Tibial nerve (tissue), 4 donors: ENCODE measurements around the gene PLA2G15. TPM values are rescaled to one million over a fixed set of nuclear protein-coding genes. Genes with fewer than 3 reads are reported as not detected.

Experiments
- DNase-seq, 2 donors: peaks; one replicate each; pipeline ENCODE4 v3.0.0-alpha.2; 2019; ENCODE audit warnings: low spot score in 2 of 2
- H3K27ac ChIP-seq, 4 donors: fragments of 200-600 bp; sonication (generic) in 3 of 4; one replicate each; pipeline ENCODE4 v1.5.1; 2017 to 2019; ENCODE audit warnings: mild to moderate bottlenecking in 1 of 4
- H3K27me3 ChIP-seq, 2 donors: fragments of 200-600 bp; sonication (generic) in 1 of 2; one replicate each; pipeline versions ENCODE4 v1.5.1 to v1.6.0; 2017 to 2019
- H3K36me3 ChIP-seq, 3 donors: fragments of 200-600 bp; sonication (generic); one replicate each; pipeline ENCODE4 v1.5.1; 2018 to 2019
- H3K4me1 ChIP-seq, 4 donors: fragments of 200-600 bp; sonication (generic) in 3 of 4; one replicate each; pipeline ENCODE4 v1.5.1; 2017 to 2019
- H3K4me3 ChIP-seq, 4 donors: fragments of 200-600 bp; sonication (generic) in 3 of 4; one replicate each; pipeline ENCODE4 v1.5.1; 2017 to 2019; ENCODE audit warnings: mild to moderate bottlenecking in 1 of 4, moderate library complexity in 1 of 4
- H3K9me3 ChIP-seq, 4 donors: fragments of 200-600 bp; sonication (generic) in 3 of 4; one replicate each; pipeline ENCODE4 v1.5.1; 2017 to 2019
- CTCF ChIP-seq, 5 experiments: fragments of 200-600 bp in 3 of 5; fragments of 450-650 bp in 2 of 5; sonication (generic) in 3 of 5; IDR thresholded peaks; one replicate each; pipeline ENCODE4 v1.5.1; 2016 to 2019; ENCODE audit warnings: antibody characterized with exemption in 5 of 5, mild to moderate bottlenecking in 3 of 5, moderate library complexity in 2 of 5
- EP300 ChIP-seq, 2 donors: sonication (generic); formaldehyde crosslinking; IDR thresholded peaks; one replicate each; pipeline ENCODE4 v1.6.1; 2017; ENCODE audit warnings: antibody characterized with exemption in 2 of 2, mild to moderate bottlenecking in 1 of 2
- POLR2A ChIP-seq, 2 donors: fragments of 450-650 bp; IDR thresholded peaks; one replicate each; pipeline ENCODE4 v1.6.1; 2017; ENCODE audit warnings: antibody characterized with exemption in 2 of 2, mild to moderate bottlenecking in 2 of 2, moderate library complexity in 2 of 2
- WGBS, 2 donors: methylation state at CpG; one replicate each; pipeline ENCODE4 v1.1.5; 2018; 5-methylcytosine and 5-hydroxymethylcytosine counted together
- total RNA-seq, 4 donors: library from RNA; depleted of rRNA; stranded (reverse); fragments of >200 nt; gene quantifications; one replicate each; pipeline ENCODE4 v1.1.0, GENCODE V29; 2016

The PLA2G15 gene
- total RNA-seq, 4 donors from 2014 or later, result 26.0 to 51.3 (median 30.2) TPM

- Histone ChIP-seq H3K4me1 (peaks cover 0 to 88% (median 53%) of the 10 kb centered on the region in 4 donors), H3K27me3 (no peaks in the 10 kb centered on the region), H3K36me3 (peaks cover 0 to 19% (median 0%) of the 10 kb centered on the region in 3 donors), H3K4me3 (no peak overlapping the region), H3K9me3 (no peaks in the 10 kb centered on the region), H3K27ac (peak overlapping the region; percentile 71 to 88 (median 76))
- 63 to 81% methylated on average over 4 of the region's 4 CpGs for WGBS, 2 donors
- no peak for DNase-seq
- TF ChIP-seq POLR2A (IDR thresholded peaks at IDR 0.05) (no peak), EP300 (IDR thresholded peaks at IDR 0.05) (no peak), CTCF (IDR thresholded peaks at IDR 0.05) (no peak)
Measured at GRCh38 chr16:68282064-68282452, 36.9 kb downstream of the PLA2G15 start.

GRCh38 chr16:68283346-68283745 lies 38.2 kb downstream of the PLA2G15 start:
- peak overlapping the region; percentile 71 to 88 (median 76) for H3K27ac ChIP-seq
- no peaks in the 10 kb centered on the region for H3K27me3 ChIP-seq
- WGBS, 2 donors, result 57 to 63% methylated on average over 5 of the region's 5 CpGs
- no peak for TF ChIP-seq POLR2A (IDR thresholded peaks at IDR 0.05)
- no peak for TF ChIP-seq EP300 (IDR thresholded peaks at IDR 0.05)
- TF ChIP-seq CTCF (IDR thresholded peaks at IDR 0.05), result no peak
- H3K4me3 ChIP-seq, result no peak overlapping the region
- peaks cover 0 to 21% (median 0%) of the 10 kb centered on the region in 3 donors for H3K36me3 ChIP-seq
- no peaks in the 10 kb centered on the region for H3K9me3 ChIP-seq
- peaks cover 0 to 93% (median 63%) of the 10 kb centered on the region in 4 donors for H3K4me1 ChIP-seq
- no peak for DNase-seq

- Histone ChIP-seq H3K36me3 (peaks cover 0 to 21% (median 0%) of the 10 kb centered on the region in 3 donors), H3K9me3 (no peaks in the 10 kb centered on the region), H3K4me3 (no peak overlapping the region), H3K27ac (peak overlapping the region; percentile 71 to 88 (median 76)), H3K4me1 (peaks cover 0 to 99% (median 67%) of the 10 kb centered on the region in 4 donors), H3K27me3 (no peaks in the 10 kb centered on the region)
- WGBS, 2 donors, result 57 to 58% methylated on average over 9 of the region's 9 CpGs
- TF ChIP-seq EP300 (IDR thresholded peaks at IDR 0.05), result peak; percentile 75 to 90
- peak in 1 of 2 donors; percentile 5 for TF ChIP-seq POLR2A (IDR thresholded peaks at IDR 0.05)
- no peak for TF ChIP-seq CTCF (IDR thresholded peaks at IDR 0.05)
- DNase-seq, result peak; percentile 63 to 79
Measured at GRCh38 chr16:68283801-68284598, 38.8 kb downstream of the PLA2G15 start.

- Histone ChIP-seq H3K27ac (peak overlapping the region; percentile 33 to 88 (median 74)), H3K4me1 (peaks cover 0 to 100% (median 75%) of the 10 kb centered on the region in 4 donors), H3K36me3 (peaks cover 0 to 26% (median 0%) of the 10 kb centered on the region in 3 donors), H3K27me3 (no peaks in the 10 kb centered on the region), H3K9me3 (no peaks in the 10 kb centered on the region), H3K4me3 (no peak overlapping the region)
- WGBS, 2 donors, result 65 to 76% methylated on average over 5 of the region's 5 CpGs
- no peak for DNase-seq
- TF ChIP-seq EP300 (IDR thresholded peaks at IDR 0.05), result no peak
- TF ChIP-seq CTCF (IDR thresholded peaks at IDR 0.05), result no peak
- no peak for TF ChIP-seq POLR2A (IDR thresholded peaks at IDR 0.05)
Measured at GRCh38 chr16:68284847-68285246, 39.7 kb downstream of the PLA2G15 start.

- DNase-seq, result no peak
- WGBS, 2 donors, result 92 to 97% methylated on average over 3 of the region's 3 CpGs
- Histone ChIP-seq H3K27ac (peak overlapping the region; percentile 33 to 88 (median 74)), H3K4me3 (no peak overlapping the region), H3K27me3 (no peaks in the 10 kb centered on the region), H3K9me3 (no peaks in the 10 kb centered on the region), H3K36me3 (peaks cover 0 to 30% (median 0%) of the 10 kb centered on the region in 3 donors), H3K4me1 (peaks cover 0 to 100% (median 77%) of the 10 kb centered on the region in 4 donors)
- TF ChIP-seq CTCF (IDR thresholded peaks at IDR 0.05), result no peak
- TF ChIP-seq POLR2A (IDR thresholded peaks at IDR 0.05), result no peak
- no peak for TF ChIP-seq EP300 (IDR thresholded peaks at IDR 0.05)
Measured at GRCh38 chr16:68285683-68286082, 40.5 kb downstream of the PLA2G15 start.
